22Rv1 (cell line): ENCODE data around the gene OSER1.

Source experiments
- ZFX ChIP-seq: fragments of 450-650 bp; IDR thresholded peaks from 2 replicates; pipeline ENCODE4 v1.6.1; 2017; ENCODE audit warnings: antibody characterized with exemption, borderline replicate concordance
- TF ChIP-seq, protein P1 (sequence below): fragments of 450-650 bp; IDR thresholded peaks from 2 replicates; pipeline ENCODE4 v1.5.1; 2017; ENCODE audit warnings: mild to moderate bottlenecking

- TF ChIP-seq, protein P1, sequence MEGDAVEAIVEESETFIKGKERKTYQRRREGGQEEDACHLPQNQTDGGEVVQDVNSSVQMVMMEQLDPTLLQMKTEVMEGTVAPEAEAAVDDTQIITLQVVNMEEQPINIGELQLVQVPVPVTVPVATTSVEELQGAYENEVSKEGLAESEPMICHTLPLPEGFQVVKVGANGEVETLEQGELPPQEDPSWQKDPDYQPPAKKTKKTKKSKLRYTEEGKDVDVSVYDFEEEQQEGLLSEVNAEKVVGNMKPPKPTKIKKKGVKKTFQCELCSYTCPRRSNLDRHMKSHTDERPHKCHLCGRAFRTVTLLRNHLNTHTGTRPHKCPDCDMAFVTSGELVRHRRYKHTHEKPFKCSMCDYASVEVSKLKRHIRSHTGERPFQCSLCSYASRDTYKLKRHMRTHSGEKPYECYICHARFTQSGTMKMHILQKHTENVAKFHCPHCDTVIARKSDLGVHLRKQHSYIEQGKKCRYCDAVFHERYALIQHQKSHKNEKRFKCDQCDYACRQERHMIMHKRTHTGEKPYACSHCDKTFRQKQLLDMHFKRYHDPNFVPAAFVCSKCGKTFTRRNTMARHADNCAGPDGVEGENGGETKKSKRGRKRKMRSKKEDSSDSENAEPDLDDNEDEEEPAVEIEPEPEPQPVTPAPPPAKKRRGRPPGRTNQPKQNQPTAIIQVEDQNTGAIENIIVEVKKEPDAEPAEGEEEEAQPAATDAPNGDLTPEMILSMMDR = no peak
- TF ChIP-seq ZFX = no peak
Measured at GRCh38 chr20:44209686-44210405, 725 bp downstream of the OSER1 start.
